Stimulated activated CD4-positive, alpha-beta T cell treated with anti-CD3 and anti-CD28 coated beads, Interleukin-12 subunit alpha, Interleukin-12 subunit beta, amount 100 ng/mL, for 24 hours (primary cell): ENCODE measurements around the gene USHBP1.
A peak's percentile ranks its signal among the peaks of the same experiment; 100 is the strongest.

Source experiments
- DNase-seq, 2 experiments: peaks; one replicate each; pipeline ENCODE4 v3.0.0-alpha.2; 2020; ENCODE audit warnings: low read depth in 2 of 2

The USHBP1 gene

GRCh38 chr19:17240062-17240752, 24.3 kb downstream of the USHBP1 start:
- no peak for DNase-seq

- DNase-seq = no peak
Measured at GRCh38 chr19:17237747-17238706, 26.5 kb downstream of the USHBP1 start.

GRCh38 chr19:17236811-17237543, 27.6 kb downstream of the USHBP1 start:
- no peak for DNase-seq

GRCh38 chr19:17235971-17236777, 28.4 kb downstream of the USHBP1 start:
- DNase-seq = no peak

GRCh38 chr19:17235300-17235970, 29.1 kb downstream of the USHBP1 start:
- peak; percentile 49 to 54 for DNase-seq

- DNase-seq = peak in 1 of 2 experiments; percentile 65
Measured at GRCh38 chr19:17234911-17235299, 29.6 kb downstream of the USHBP1 start.

GRCh38 chr19:17232258-17232657, 32.3 kb downstream of the USHBP1 start:
- no peak for DNase-seq

GRCh38 chr19:17229890-17230289, 34.7 kb downstream of the USHBP1 start:
- no peak for DNase-seq

- no peak for DNase-seq
Measured at GRCh38 chr19:17227798-17228367, 36.7 kb downstream of the USHBP1 start.

GRCh38 chr19:17226002-17226933, 38.3 kb downstream of the USHBP1 start, which contains the start of gene OCEL1:
TSS of gene OCEL1 (plus strand) at chr19:17226226. CDS start at chr19:17226248, 22 bp downstream.
- DNase-seq = peak; percentile 93 to 96

GRCh38 chr19:17225053-17225452, 39.5 kb downstream of the USHBP1 start:
- DNase-seq = no peak

GRCh38 chr19:17220207-17220758, 44.3 kb downstream of the USHBP1 start:
- DNase-seq = no peak

- no peak for DNase-seq
Measured at GRCh38 chr19:17219286-17219685, 45.3 kb downstream of the USHBP1 start.

- no peak for DNase-seq
Measured at GRCh38 chr19:17216058-17216670, 48.4 kb downstream of the USHBP1 start.

- DNase-seq = peak; percentile 71 to 78
Measured at GRCh38 chr19:17215127-17215971, 49.2 kb downstream of the USHBP1 start, which contains the start of gene USE1. TSS of gene USE1 (plus strand) at chr19:17215357. CDS start at chr19:17215406, 49 bp downstream.

GRCh38 chr19:17214508-17215126, 49.9 kb downstream of the USHBP1 start:
- DNase-seq = no peak

GRCh38 chr19:17213334-17213733, 51.2 kb downstream of the USHBP1 start:
- no peak for DNase-seq
